Glutamatergic neuron (in vitro differentiated cells): ENCODE results near the gene SH2D7. TPM values are rescaled to one million over a fixed set of nuclear protein-coding genes. Genes with fewer than 3 reads are reported as not detected.

ENCODE experiments used
- DNase-seq: peaks from one replicate; pipeline ENCODE4 v3.0.0; 2022
- H3K27ac Mint-ChIP-seq: one replicate; pipeline ENCODE4 v1.8.0; 2020; ENCODE audit warnings: mild to moderate bottlenecking, mixed read lengths, inconsistent platforms; ENCODE audit not compliant: unreplicated experiment
- H3K27me3 Mint-ChIP-seq: one replicate; pipeline ENCODE4 v1.8.0; 2020; ENCODE audit warnings: mild to moderate bottlenecking, moderate library complexity, mixed read lengths, inconsistent platforms; ENCODE audit not compliant: unreplicated experiment
- H3K36me3 Mint-ChIP-seq: one replicate; pipeline ENCODE4 v1.8.0; 2020; ENCODE audit warnings: mild to moderate bottlenecking, mixed read lengths, inconsistent platforms; ENCODE audit not compliant: unreplicated experiment
- H3K4me1 Mint-ChIP-seq: one replicate; pipeline ENCODE4 v1.8.0; 2020; ENCODE audit warnings: mild to moderate bottlenecking, low read depth, mixed read lengths, inconsistent platforms; ENCODE audit not compliant: unreplicated experiment
- H3K4me3 Mint-ChIP-seq: one replicate; pipeline ENCODE4 v1.8.0; 2020; ENCODE audit warnings: mild to moderate bottlenecking, mixed read lengths, inconsistent platforms; ENCODE audit not compliant: unreplicated experiment
- H3K9me3 Mint-ChIP-seq: one replicate; pipeline ENCODE4 v1.8.0; 2020; ENCODE audit warnings: mild to moderate bottlenecking, moderate library complexity, mixed read lengths, inconsistent platforms; ENCODE audit not compliant: unreplicated experiment
- total RNA-seq: library from RNA; stranded (reverse); fragmentation: NEBNext Ultra II Directional; extraction: Animal tissue kit (Norgen Biotek cat#: 25700); gene quantifications from one replicate; pipeline ENCODE4 v1.2.1, GENCODE V29; 2021; ENCODE audit not compliant: unreplicated experiment
- TF ChIP-seq, protein P1 (sequence below): fragments of 200-600 bp; sonication (generic); IDR thresholded peaks from one replicate; pipeline ENCODE4 v1.5.0; 2021; ENCODE audit not compliant: partially characterized antibody, unreplicated experiment

SH2D7 gene
- total RNA-seq, 1 donor from 2014 or later = not detected

DNA sequence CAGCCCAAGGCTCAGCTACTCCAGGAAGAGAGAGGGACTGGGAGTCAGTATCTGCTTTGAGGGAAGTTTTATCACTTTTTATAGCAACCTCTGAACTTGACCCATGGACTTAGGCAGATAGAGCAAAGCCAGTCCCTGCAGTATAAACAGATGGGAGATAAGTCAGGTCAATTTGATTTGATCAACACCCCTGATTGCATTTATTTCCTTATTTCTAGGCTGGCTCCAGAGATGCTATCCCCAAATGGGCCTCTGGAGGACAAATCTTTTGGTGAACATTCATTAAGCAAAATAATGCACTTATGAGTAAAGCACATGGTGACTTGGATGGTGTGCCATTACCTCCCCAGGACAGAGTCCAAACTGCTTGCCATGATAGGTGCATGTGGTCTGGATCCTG is 47.9 kb downstream of the SH2D7 start:
- H3K9me3 Mint-ChIP-seq = peaks cover 2% of the 10 kb centered on the region

DNA sequence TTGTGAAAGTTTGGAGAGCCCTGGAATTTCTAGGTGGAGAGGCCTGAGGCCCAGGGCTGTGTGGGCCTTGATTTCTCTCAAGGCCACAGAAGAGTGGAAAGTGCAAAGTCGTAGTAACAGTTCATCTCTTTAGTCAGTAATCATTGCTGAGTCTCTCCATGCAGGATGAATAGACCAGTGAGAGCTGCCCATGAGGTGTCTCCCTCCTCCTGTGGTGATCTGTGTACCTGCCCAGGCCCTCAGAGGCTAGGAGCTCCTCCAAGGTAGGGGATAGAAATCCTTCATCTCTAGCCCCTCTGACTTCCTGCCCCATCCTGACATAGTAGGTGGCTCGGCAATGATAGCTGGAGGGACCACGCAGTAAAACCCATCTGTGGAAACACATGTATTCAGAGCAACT is 50.0 kb downstream of the SH2D7 start:
- Mint-ChIP-seq H3K27me3 (peaks cover 1% of the 10 kb centered on the region), H3K27ac (no peak overlapping the region), H3K9me3 (peaks cover 3% of the 10 kb centered on the region), H3K4me1 (no peaks in the 10 kb centered on the region), H3K4me3 (no peak overlapping the region), H3K36me3 (no peaks in the 10 kb centered on the region)
- DNase-seq = no peak
- TF ChIP-seq, protein P1, sequence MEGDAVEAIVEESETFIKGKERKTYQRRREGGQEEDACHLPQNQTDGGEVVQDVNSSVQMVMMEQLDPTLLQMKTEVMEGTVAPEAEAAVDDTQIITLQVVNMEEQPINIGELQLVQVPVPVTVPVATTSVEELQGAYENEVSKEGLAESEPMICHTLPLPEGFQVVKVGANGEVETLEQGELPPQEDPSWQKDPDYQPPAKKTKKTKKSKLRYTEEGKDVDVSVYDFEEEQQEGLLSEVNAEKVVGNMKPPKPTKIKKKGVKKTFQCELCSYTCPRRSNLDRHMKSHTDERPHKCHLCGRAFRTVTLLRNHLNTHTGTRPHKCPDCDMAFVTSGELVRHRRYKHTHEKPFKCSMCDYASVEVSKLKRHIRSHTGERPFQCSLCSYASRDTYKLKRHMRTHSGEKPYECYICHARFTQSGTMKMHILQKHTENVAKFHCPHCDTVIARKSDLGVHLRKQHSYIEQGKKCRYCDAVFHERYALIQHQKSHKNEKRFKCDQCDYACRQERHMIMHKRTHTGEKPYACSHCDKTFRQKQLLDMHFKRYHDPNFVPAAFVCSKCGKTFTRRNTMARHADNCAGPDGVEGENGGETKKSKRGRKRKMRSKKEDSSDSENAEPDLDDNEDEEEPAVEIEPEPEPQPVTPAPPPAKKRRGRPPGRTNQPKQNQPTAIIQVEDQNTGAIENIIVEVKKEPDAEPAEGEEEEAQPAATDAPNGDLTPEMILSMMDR = no peak

More for the DNA sequence above, 47.9 kb downstream of the SH2D7 start:
- TF ChIP-seq, protein P1 = no peak
- H3K4me1 Mint-ChIP-seq = peaks cover 9% of the 10 kb centered on the region
- H3K27me3 Mint-ChIP-seq = peaks cover 3% of the 10 kb centered on the region
- no peak overlapping the region for H3K27ac Mint-ChIP-seq
- H3K36me3 Mint-ChIP-seq = no peaks in the 10 kb centered on the region
- no peak overlapping the region for H3K4me3 Mint-ChIP-seq
- DNase-seq = no peak

DNA sequence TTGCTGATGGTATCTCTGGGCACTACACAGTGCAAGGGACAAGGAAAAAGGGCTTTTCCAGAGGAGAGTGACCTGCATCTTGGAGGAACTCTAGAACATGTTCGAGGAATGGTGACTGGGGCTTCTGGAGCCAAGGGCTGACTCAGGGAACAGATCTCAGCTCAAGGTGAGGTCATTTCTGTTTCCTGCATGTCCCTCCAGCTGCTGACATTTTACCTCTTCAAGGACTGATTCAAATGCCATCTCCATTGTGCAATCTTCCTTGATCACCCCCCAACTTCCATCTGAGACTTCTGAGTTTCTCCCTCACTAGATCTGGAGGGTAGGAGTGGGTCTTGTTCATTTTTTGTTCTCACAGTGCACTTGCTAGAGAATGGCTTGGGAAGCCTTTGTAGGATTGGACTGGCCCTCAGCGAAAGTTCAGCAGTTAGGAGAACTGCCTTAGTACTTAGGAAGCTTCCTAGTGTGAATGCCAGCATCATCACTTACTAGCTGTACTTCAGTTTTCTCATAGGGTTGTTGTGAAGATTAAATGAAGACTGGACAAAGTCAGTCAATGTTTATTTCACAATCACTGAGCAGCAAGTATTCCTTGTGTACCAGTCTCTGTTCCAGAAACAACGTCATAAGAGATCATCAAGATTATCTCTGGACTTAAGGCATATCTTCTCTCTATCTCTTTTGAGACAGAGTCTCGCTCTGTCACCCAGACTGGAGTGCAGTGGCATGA is 54.2 kb downstream of the SH2D7 start:
- DNase-seq = no peak
- Mint-ChIP-seq H3K27me3 (peaks cover 8% of the 10 kb centered on the region), H3K4me1 (peaks cover 5% of the 10 kb centered on the region), H3K27ac (no peak overlapping the region), H3K4me3 (no peak overlapping the region), H3K36me3 (no peaks in the 10 kb centered on the region), H3K9me3 (peaks cover 7% of the 10 kb centered on the region)
- TF ChIP-seq, protein P1 = no peak

DNA sequence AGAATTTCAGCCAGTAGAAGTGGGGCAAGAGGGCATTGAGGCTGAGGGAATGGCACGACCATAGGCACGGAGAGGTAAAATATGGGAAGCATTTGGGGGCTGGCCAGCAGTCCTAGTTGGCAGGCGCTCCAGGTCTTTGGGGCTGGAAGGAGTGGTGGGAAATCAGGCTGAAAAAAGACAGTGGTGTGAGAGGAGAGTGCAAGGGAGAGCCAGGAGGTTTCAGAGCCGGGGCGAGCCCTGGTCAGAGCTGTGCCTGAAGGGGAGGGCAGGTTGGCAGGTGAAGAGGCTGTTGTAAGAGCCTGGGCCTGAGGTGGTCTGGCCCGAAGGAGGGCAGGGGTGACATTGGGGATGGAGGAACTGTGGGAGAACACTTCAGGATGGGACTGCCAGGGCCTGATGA is 55.2 kb downstream of the SH2D7 start:
- Mint-ChIP-seq H3K4me3 (peak overlapping the region; percentile 70), H3K4me1 (peaks cover 5% of the 10 kb centered on the region), H3K9me3 (peaks cover 7% of the 10 kb centered on the region), H3K27me3 (peaks cover 8% of the 10 kb centered on the region), H3K36me3 (no peaks in the 10 kb centered on the region), H3K27ac (no peak overlapping the region)
- no peak for DNase-seq
- TF ChIP-seq, protein P1 = no peak

DNA sequence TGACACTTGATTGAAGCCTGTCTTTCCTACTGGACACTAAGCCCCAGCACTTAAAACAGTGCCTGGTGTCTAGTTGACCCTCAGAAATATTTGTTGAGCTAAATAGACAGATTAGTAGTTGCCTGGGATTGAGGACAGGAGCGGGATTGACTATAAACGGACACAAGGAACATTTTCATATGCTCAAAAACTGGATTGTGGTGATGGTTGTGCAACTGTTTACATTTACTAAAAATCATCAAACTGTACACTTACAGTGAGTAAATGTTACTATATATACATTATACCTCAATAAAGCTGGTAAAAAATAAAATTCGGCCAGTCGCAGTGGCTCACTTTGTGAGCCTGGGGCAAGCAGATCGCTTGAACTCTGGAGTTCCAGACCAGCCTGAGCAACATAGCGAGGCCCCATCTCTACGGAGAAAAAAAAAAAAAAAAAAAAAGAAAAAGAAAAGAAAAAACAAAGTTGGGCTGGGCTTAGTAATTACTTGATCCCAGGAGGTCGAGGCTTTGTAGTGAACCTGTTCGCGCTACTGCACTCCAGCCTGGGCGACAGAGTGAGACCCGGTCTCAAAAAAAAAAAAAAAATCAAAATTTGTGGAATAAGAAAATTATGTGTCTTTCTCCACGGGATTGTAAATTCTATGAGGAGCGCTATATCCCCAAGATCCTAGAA is 56.2 kb downstream of the SH2D7 start:
- TF ChIP-seq, protein P1 = no peak
- peaks cover 8% of the 10 kb centered on the region for H3K27me3 Mint-ChIP-seq
- no peaks in the 10 kb centered on the region for H3K36me3 Mint-ChIP-seq
- peaks cover 7% of the 10 kb centered on the region for H3K9me3 Mint-ChIP-seq
- peak overlapping the region; percentile 96 for H3K4me3 Mint-ChIP-seq
- DNase-seq = no peak
- H3K27ac Mint-ChIP-seq = peak overlapping the region; percentile 88
- peaks cover 5% of the 10 kb centered on the region for H3K4me1 Mint-ChIP-seq
